GM23338 (cell line): ENCODE data around the gene USP6NL. TPM values are rescaled to one million over a fixed set of nuclear protein-coding genes. Genes with fewer than 3 reads are reported as not detected.
"Not testable (repeated sequence)": the region's sequence is repeated elsewhere in the genome, so short reads cannot be mapped to it uniquely, and the experiment has no call there.

Experiments
- ATAC-seq: fragments of 200-7000 bp; cut with Tn5 transposase; 3 replicates; pipeline ENCODE4 v1.9.1; 2020
- DNase-seq: peaks from one replicate; pipeline ENCODE4 v3.0.0-alpha.2; 2015; ENCODE audit warnings: low spot score
- H2AFZ ChIP-seq: fragments of 200-600 bp; sonication (generic); 2 replicates; pipeline ENCODE4 v1.8.0; 2016; ENCODE audit warnings: antibody characterized with exemption, mild to moderate bottlenecking, moderate library complexity
- H3F3A ChIP-seq: fragments of 200-600 bp; sonication (generic); replicated peaks from 2 replicates; pipeline ENCODE4 v1.8.0; 2017; ENCODE audit warnings: antibody characterized with exemption, mixed run types, low read depth
- H3K27ac ChIP-seq: fragments of 200-600 bp; sonication (generic); 2 replicates; pipeline ENCODE4 v1.6.1; 2016; ENCODE audit warnings: low read depth
- H3K27me3 ChIP-seq: fragments of 200-600 bp; sonication (generic); 2 replicates; pipeline ENCODE4 v1.8.0; 2016; ENCODE audit warnings: mild to moderate bottlenecking, mixed run types, moderate library complexity; ENCODE audit not compliant: insufficient read depth
- H3K36me3 ChIP-seq: fragments of 200-600 bp; sonication (generic); 2 replicates; pipeline ENCODE4 v1.8.0; 2016; ENCODE audit warnings: mild to moderate bottlenecking; ENCODE audit not compliant: insufficient read depth
- H3K4me1 ChIP-seq: fragments of 200-600 bp; sonication (generic); 2 replicates; pipeline ENCODE4 v1.8.0; 2016; ENCODE audit warnings: mild to moderate bottlenecking, moderate library complexity; ENCODE audit not compliant: insufficient read depth
- H3K4me2 ChIP-seq: fragments of 200-600 bp; sonication (generic); 2 replicates; pipeline ENCODE4 v1.7.1; 2017; ENCODE audit warnings: mixed run types
- H3K4me3 ChIP-seq: fragments of 200-600 bp; sonication (generic); 2 replicates; pipeline ENCODE4 v1.6.1; 2016; ENCODE audit warnings: mixed run types
- H3K79me2 ChIP-seq: fragments of 200-600 bp; sonication (generic); replicated peaks from 2 replicates; pipeline ENCODE4 v1.8.0; 2017; ENCODE audit warnings: mild to moderate bottlenecking; ENCODE audit not compliant: insufficient read depth
- H3K9me2 ChIP-seq: fragments of 200-600 bp; sonication (generic); 2 replicates; pipeline ENCODE4 v1.8.0; 2017; ENCODE audit not compliant: insufficient read depth
- H4K20me1 ChIP-seq: fragments of 200-600 bp; sonication (generic); replicated peaks from 2 replicates; pipeline ENCODE4 v1.8.0; 2017; ENCODE audit warnings: mild to moderate bottlenecking; ENCODE audit not compliant: insufficient read depth
- H3K27ac Mint-ChIP-seq: 2 replicates; pipeline ENCODE4 v1.8.0; 2020; ENCODE audit warnings: inconsistent platforms, mild to moderate bottlenecking, moderate library complexity, mixed read lengths
- H3K27me3 Mint-ChIP-seq: 3 replicates; pipeline ENCODE4 v1.8.0; 2022; ENCODE audit warnings: low read depth, mild to moderate bottlenecking, moderate library complexity, mixed read lengths, inconsistent platforms; ENCODE audit not compliant: insufficient read depth, poor library complexity
- H3K36me3 Mint-ChIP-seq: 3 replicates; pipeline ENCODE4 v1.8.0; 2021; ENCODE audit warnings: low read depth, mild to moderate bottlenecking, inconsistent platforms, moderate library complexity, mixed read lengths
- H3K4me1 Mint-ChIP-seq: 3 replicates; pipeline ENCODE4 v1.8.0; 2020; ENCODE audit warnings: mild to moderate bottlenecking, inconsistent platforms, mixed read lengths
- H3K4me3 Mint-ChIP-seq: 3 replicates; pipeline ENCODE4 v1.8.0; 2021; ENCODE audit warnings: moderate library complexity, mild to moderate bottlenecking, inconsistent platforms, mixed read lengths
- H3K9me3 Mint-ChIP-seq: 3 replicates; pipeline ENCODE4 v1.8.0; 2020; ENCODE audit warnings: moderate library complexity, mild to moderate bottlenecking, inconsistent platforms, mixed read lengths
- CREB1 ChIP-seq: fragments of 250-450 bp; sonication (Bioruptor Pico); IDR thresholded peaks from 2 replicates; pipeline ENCODE4 v1.5.0; 2020; ENCODE audit warnings: low read depth, mild to moderate bottlenecking, moderate library complexity
- EZH2 ChIP-seq: fragments of 200-600 bp; sonication (generic); IDR thresholded peaks from one replicate; pipeline ENCODE4 v1.8.0; 2017; ENCODE audit warnings: antibody characterized with exemption, mild to moderate bottlenecking, low read depth; ENCODE audit not compliant: unreplicated experiment
- EZH2phosphoT487 ChIP-seq: fragments of 200-600 bp; sonication (generic); IDR thresholded peaks from one replicate; pipeline ENCODE4 v1.8.1; 2018; ENCODE audit warnings: antibody characterized with exemption; ENCODE audit not compliant: unreplicated experiment
- JUNB ChIP-seq: IDR thresholded peaks from one replicate; pipeline ENCODE4 v1.6.1; 2016; ENCODE audit warnings: antibody characterized with exemption; ENCODE audit not compliant: unreplicated experiment
- NANOG ChIP-seq: IDR thresholded peaks from 2 replicates; pipeline ENCODE4 v1.6.1; 2016; ENCODE audit warnings: antibody characterized with exemption, borderline replicate concordance
- STAT1 ChIP-seq: IDR thresholded peaks from one replicate; pipeline ENCODE4 v1.6.1; 2016; ENCODE audit warnings: antibody characterized with exemption; ENCODE audit not compliant: unreplicated experiment
- ZNF114 ChIP-seq: fragments of 250-450 bp; sonication (Bioruptor Pico); IDR thresholded peaks from 2 replicates; pipeline ENCODE4 v1.5.0; 2020; ENCODE audit warnings: mild to moderate bottlenecking, moderate library complexity
- ZNF331 ChIP-seq: fragments of 250-450 bp; sonication (Bioruptor Pico); IDR thresholded peaks from 2 replicates; pipeline ENCODE4 v1.5.0; 2020; ENCODE audit warnings: low read depth, mild to moderate bottlenecking, moderate library complexity
- polyA plus RNA-seq: library from polyadenylated mRNA; unstranded; fragments of >200 nt; fragmentation: Nextera tagmentation; extraction: Ambion mirVana; gene quantifications from 2 replicates; pipeline ENCODE4 v1.2.1, GENCODE V29; 2016
- total RNA-seq: library from RNA; depleted of rRNA; stranded (reverse); fragments of >200 nt; shearing (Covaris generic); gene quantifications from 2 replicates; pipeline ENCODE4 v1.2.3, GENCODE V29; 2014
- TF ChIP-seq, protein P1 (sequence below): IDR thresholded peaks from 2 replicates; pipeline ENCODE4 v1.6.1; 2016; ENCODE audit warnings: antibody characterized with exemption
- TF ChIP-seq, protein P2 (sequence below): IDR thresholded peaks from one replicate; pipeline ENCODE4 v1.6.1; 2018; ENCODE audit warnings: antibody characterized with exemption; ENCODE audit not compliant: unreplicated experiment
- TF ChIP-seq, protein P3 (sequence below), 2 experiments: fragments of 200-600 bp in 1 of 2; sonication (generic) in 1 of 2; conservative IDR thresholded peaks; 2 replicates each; pipeline versions ENCODE4 v1.5.1 to v1.6.1; 2016 to 2017; ENCODE audit warnings: antibody characterized with exemption in 2 of 2, low read depth in 2 of 2, mild to moderate bottlenecking in 2 of 2, moderate library complexity in 1 of 2

USP6NL gene
- total and polyA plus RNA-seq, 2 experiments from 2014 or later = 8.1 to 29.7 TPM

DNA sequence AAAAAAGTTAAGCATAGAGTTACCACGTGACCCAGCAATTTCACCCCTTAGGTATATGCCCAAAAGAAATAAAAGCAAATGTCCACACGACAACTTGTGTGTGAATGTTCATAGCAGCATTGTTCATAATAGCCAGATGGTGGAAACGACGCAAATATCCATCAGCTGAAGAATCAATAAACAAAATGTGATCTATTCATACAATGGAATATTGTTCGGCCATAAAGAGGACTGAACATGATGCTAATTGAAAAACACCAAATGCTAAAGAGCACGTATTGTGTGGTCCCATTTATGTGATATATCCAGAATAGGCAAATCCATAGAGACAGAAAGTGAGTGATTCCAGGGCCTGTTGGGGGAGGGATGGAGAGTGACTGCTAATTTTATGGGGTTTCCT is 18.3 kb upstream of the USP6NL start (continued):
- TF ChIP-seq, protein P1, sequence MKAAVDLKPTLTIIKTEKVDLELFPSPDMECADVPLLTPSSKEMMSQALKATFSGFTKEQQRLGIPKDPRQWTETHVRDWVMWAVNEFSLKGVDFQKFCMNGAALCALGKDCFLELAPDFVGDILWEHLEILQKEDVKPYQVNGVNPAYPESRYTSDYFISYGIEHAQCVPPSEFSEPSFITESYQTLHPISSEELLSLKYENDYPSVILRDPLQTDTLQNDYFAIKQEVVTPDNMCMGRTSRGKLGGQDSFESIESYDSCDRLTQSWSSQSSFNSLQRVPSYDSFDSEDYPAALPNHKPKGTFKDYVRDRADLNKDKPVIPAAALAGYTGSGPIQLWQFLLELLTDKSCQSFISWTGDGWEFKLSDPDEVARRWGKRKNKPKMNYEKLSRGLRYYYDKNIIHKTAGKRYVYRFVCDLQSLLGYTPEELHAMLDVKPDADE = no peak
- TF ChIP-seq ZNF331 (CRISPR knock-in tag) (no peak), NANOG (no peak), ZNF114 (no peak), EZH2 (no peak), CREB1 (CRISPR knock-in tag) (no peak), STAT1 (no peak), JUNB (no peak), EZH2phosphoT487 (no peak)
- TF ChIP-seq, protein P2, sequence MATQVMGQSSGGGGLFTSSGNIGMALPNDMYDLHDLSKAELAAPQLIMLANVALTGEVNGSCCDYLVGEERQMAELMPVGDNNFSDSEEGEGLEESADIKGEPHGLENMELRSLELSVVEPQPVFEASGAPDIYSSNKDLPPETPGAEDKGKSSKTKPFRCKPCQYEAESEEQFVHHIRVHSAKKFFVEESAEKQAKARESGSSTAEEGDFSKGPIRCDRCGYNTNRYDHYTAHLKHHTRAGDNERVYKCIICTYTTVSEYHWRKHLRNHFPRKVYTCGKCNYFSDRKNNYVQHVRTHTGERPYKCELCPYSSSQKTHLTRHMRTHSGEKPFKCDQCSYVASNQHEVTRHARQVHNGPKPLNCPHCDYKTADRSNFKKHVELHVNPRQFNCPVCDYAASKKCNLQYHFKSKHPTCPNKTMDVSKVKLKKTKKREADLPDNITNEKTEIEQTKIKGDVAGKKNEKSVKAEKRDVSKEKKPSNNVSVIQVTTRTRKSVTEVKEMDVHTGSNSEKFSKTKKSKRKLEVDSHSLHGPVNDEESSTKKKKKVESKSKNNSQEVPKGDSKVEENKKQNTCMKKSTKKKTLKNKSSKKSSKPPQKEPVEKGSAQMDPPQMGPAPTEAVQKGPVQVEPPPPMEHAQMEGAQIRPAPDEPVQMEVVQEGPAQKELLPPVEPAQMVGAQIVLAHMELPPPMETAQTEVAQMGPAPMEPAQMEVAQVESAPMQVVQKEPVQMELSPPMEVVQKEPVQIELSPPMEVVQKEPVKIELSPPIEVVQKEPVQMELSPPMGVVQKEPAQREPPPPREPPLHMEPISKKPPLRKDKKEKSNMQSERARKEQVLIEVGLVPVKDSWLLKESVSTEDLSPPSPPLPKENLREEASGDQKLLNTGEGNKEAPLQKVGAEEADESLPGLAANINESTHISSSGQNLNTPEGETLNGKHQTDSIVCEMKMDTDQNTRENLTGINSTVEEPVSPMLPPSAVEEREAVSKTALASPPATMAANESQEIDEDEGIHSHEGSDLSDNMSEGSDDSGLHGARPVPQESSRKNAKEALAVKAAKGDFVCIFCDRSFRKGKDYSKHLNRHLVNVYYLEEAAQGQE = no peak
- TF ChIP-seq, protein P3, sequence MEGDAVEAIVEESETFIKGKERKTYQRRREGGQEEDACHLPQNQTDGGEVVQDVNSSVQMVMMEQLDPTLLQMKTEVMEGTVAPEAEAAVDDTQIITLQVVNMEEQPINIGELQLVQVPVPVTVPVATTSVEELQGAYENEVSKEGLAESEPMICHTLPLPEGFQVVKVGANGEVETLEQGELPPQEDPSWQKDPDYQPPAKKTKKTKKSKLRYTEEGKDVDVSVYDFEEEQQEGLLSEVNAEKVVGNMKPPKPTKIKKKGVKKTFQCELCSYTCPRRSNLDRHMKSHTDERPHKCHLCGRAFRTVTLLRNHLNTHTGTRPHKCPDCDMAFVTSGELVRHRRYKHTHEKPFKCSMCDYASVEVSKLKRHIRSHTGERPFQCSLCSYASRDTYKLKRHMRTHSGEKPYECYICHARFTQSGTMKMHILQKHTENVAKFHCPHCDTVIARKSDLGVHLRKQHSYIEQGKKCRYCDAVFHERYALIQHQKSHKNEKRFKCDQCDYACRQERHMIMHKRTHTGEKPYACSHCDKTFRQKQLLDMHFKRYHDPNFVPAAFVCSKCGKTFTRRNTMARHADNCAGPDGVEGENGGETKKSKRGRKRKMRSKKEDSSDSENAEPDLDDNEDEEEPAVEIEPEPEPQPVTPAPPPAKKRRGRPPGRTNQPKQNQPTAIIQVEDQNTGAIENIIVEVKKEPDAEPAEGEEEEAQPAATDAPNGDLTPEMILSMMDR (conservative IDR thresholded peaks at IDR 0.05; ENCODE audit: low read depth in 2 of 2) = no peak

DNA sequence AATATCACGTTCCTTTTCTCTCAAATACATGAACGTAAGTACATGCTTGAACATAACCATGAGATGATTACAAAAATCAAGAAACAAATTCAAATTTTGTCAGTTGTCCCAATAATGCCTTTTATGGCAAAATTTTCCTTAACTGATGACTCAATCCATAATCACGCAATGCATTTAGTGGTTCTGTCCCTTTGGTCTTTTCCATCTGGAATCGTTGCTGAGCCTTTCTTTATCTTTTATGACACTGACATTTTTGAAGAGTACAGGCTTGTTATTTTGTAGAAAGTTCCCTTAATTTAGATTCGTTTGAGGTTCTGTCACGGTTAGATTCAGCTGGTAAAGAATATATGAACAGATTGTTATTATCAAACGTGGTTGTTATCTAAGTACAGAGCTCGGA is 16.5 kb upstream of the USP6NL start:
- H3K4me2 ChIP-seq, H4K20me1 ChIP-seq, H3K27ac Mint-ChIP-seq, H3K27me3 ChIP-seq, H3K9me2 ChIP-seq, H3K4me1 Mint-ChIP-seq, H3K36me3 ChIP-seq, H3F3A ChIP-seq, H3K4me3 ChIP-seq, H2AFZ ChIP-seq, H3K9me3 Mint-ChIP-seq, H3K27ac ChIP-seq, H3K27me3 Mint-ChIP-seq, ATAC-seq, DNase-seq, H3K4me3 Mint-ChIP-seq, H3K36me3 Mint-ChIP-seq, H3K4me1 ChIP-seq, H3K79me2 ChIP-seq: not testable (repeated sequence)
